ENCODE data around the gene WWOX. TPM values are rescaled to one million over a fixed set of nuclear protein-coding genes. Genes with fewer than 3 reads are reported as not detected.

WWOX gene
- total RNA-seq, 4 donors from 2014 or later: 76.8 to 102 (median 83.6) TPM

DNA sequence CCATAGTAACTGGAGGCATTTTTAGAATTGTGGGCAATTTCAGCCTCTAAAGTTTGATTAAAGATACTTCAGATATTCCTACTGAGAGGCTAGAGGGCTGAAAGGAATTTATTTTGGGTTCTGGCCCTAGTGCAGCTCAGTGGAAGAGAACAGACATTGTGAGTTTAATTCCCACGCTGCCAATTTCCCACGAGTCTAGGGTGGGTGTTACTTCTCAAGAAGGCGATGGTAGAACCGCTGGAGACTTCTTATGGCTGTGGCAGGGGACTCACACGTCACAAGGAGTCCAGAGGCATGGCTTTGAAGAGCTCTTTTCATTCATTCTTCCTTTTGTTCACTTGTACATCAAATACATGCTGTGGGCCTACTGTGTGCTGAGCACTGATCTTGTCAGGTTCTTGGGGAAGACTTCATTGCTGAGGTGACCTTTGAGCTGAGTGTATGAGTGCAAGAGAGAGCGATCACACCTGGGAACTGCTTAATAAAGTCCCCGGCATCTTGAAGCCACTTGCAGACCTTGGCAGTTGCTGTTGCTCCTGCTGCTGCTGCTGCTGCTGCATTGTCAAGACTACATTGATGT, 111.7 kb downstream of the WWOX start:
- Histone ChIP-seq H3K27ac (no peak overlapping the region), H3K4me1 (no peaks in the 10 kb centered on the region), H3K27me3 (no peaks in the 10 kb centered on the region), H3K36me3 (no peaks in the 10 kb centered on the region), H3K4me3 (no peak overlapping the region), H3K9me3 (no peaks in the 10 kb centered on the region)
- WGBS, 2 donors: 66 to 74% methylated on average over 7 of the region's 7 CpGs
- no peak for DNase-seq (ENCODE audit: low spot score in 2 of 2)
- TF ChIP-seq EP300 (IDR thresholded peaks at IDR 0.05): no peak
- no peak for TF ChIP-seq POLR2A (IDR thresholded peaks at IDR 0.05)
- TF ChIP-seq, protein P1, sequence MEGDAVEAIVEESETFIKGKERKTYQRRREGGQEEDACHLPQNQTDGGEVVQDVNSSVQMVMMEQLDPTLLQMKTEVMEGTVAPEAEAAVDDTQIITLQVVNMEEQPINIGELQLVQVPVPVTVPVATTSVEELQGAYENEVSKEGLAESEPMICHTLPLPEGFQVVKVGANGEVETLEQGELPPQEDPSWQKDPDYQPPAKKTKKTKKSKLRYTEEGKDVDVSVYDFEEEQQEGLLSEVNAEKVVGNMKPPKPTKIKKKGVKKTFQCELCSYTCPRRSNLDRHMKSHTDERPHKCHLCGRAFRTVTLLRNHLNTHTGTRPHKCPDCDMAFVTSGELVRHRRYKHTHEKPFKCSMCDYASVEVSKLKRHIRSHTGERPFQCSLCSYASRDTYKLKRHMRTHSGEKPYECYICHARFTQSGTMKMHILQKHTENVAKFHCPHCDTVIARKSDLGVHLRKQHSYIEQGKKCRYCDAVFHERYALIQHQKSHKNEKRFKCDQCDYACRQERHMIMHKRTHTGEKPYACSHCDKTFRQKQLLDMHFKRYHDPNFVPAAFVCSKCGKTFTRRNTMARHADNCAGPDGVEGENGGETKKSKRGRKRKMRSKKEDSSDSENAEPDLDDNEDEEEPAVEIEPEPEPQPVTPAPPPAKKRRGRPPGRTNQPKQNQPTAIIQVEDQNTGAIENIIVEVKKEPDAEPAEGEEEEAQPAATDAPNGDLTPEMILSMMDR (IDR thresholded peaks at IDR 0.05): no peak

DNA sequence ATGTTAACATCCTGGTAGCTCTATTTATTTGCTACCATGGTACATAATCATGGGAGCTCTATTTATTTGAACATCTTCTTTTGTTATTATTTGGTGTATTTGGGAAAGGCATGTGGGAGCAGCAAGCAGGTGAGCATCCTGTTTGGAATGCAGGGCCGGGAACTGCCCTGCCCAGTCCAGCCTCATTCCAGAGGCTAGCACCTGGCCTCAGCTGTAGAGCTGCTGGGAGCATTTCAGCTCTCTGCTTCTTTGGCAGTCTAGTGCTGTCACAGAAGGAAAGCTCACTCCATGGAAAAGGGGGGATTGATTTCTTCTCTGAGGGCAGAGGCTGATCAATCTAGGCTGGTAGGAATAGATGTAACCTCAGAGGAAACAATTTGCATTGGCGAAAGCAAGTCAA, 112.5 kb downstream of the WWOX start:
- no peak for DNase-seq (ENCODE audit: low spot score in 2 of 2)
- H3K9me3 ChIP-seq: no peaks in the 10 kb centered on the region
- WGBS, 2 donors: 86 to 87% methylated on average over 2 of the region's 2 CpGs
- H3K27ac ChIP-seq: no peak overlapping the region
- TF ChIP-seq, protein P1 (IDR thresholded peaks at IDR 0.05): no peak
- TF ChIP-seq EP300 (IDR thresholded peaks at IDR 0.05): no peak
- TF ChIP-seq POLR2A (IDR thresholded peaks at IDR 0.05): no peak
- no peaks in the 10 kb centered on the region for H3K4me1 ChIP-seq
- no peaks in the 10 kb centered on the region for H3K27me3 ChIP-seq
- H3K4me3 ChIP-seq: no peak overlapping the region
- no peaks in the 10 kb centered on the region for H3K36me3 ChIP-seq

DNA sequence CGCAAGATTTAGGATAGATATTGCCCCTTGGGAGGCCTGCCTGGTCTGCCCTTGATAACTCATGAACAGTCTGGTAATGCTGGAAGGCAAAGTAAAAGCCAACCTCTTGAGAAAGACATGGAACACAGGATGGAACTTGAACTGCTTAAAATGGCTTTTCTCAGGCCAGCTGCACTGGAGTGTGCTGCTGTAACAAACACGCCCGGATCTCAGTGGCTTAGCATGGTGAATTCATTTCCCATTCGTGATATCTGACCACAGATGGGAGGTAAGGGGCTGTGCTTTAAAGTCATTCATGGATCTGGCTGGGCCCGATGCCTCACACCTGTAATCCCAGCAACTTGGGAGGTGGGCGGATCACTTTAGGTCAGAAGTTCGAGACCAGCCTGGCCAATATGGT, 113.2 kb downstream of the WWOX start:
- Histone ChIP-seq H3K4me1 (no peaks in the 10 kb centered on the region), H3K4me3 (no peak overlapping the region), H3K36me3 (no peaks in the 10 kb centered on the region), H3K9me3 (no peaks in the 10 kb centered on the region), H3K27ac (no peak overlapping the region), H3K27me3 (no peaks in the 10 kb centered on the region)
- TF ChIP-seq, protein P1 (IDR thresholded peaks at IDR 0.05): no peak
- no peak for TF ChIP-seq EP300 (IDR thresholded peaks at IDR 0.05)
- no peak for TF ChIP-seq POLR2A (IDR thresholded peaks at IDR 0.05)
- DNase-seq (ENCODE audit: low spot score in 2 of 2): no peak
- WGBS, 2 donors: 95 to 96% methylated on average over 7 of the region's 7 CpGs

DNA sequence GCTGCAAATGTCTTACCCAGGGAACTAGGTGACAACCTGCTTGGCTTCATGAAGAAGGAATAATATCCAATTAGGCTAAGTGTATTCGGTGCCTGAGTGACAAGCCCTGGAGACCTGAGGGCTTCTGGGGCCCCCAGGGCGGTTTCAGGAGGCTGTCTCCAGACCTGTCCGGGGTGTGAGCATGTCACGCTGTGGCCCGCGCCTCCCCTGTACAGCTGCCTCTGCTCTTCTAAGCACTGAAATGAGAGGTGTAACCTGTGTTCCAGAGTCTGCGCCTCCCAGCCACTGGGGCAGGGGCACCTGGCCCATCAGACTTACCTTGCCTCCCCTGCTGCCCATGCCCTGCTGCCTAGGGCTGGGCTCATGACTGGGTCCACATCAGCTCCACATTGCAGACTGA, 114.3 kb downstream of the WWOX start:
- H3K4me1 ChIP-seq: no peaks in the 10 kb centered on the region
- H3K27me3 ChIP-seq: no peaks in the 10 kb centered on the region
- WGBS, 2 donors: 88 to 97% methylated on average over 4 to 7 of the region's 7 CpGs
- DNase-seq (ENCODE audit: low spot score in 2 of 2): no peak
- no peak overlapping the region for H3K4me3 ChIP-seq
- H3K27ac ChIP-seq: no peak overlapping the region
- H3K36me3 ChIP-seq: no peaks in the 10 kb centered on the region
- TF ChIP-seq, protein P1 (IDR thresholded peaks at IDR 0.05): no peak
- no peak for TF ChIP-seq EP300 (IDR thresholded peaks at IDR 0.05)
- no peak for TF ChIP-seq POLR2A (IDR thresholded peaks at IDR 0.05)
- no peaks in the 10 kb centered on the region for H3K9me3 ChIP-seq

DNA sequence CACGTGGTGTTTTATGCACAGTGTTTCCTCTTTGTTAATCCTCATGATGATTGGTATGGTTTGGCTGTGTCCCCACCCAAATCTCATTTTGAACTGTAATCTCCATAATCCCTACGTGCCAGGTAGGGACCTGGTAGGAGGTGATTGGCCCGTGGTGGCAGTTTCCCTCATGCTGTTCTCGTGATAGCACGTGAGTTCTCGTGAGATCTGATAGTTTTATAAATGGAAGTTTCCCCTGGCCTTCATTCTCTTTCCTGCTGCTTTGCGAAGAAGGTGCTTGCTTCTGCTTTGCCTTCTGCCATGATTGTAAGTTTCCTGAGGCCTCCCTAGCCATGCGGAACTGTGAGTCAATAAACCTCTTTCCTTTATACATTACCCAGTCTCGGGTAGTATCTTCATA, 115.8 kb downstream of the WWOX start:
- no peak for DNase-seq (ENCODE audit: low spot score in 2 of 2)
- TF ChIP-seq EP300 (IDR thresholded peaks at IDR 0.05) (no peak), POLR2A (IDR thresholded peaks at IDR 0.05) (no peak)
- TF ChIP-seq, protein P1 (IDR thresholded peaks at IDR 0.05): no peak
- H3K4me1 ChIP-seq: no peaks in the 10 kb centered on the region
- no peak overlapping the region for H3K4me3 ChIP-seq
- no peak overlapping the region for H3K27ac ChIP-seq
- no peaks in the 10 kb centered on the region for H3K9me3 ChIP-seq
- H3K27me3 ChIP-seq: no peaks in the 10 kb centered on the region
- WGBS, 2 donors: 89 to 95% methylated on average over 9 of the region's 9 CpGs
- H3K36me3 ChIP-seq: no peaks in the 10 kb centered on the region
